Lower lobe of right lung (tissue), 2 donors: Measurements from ENCODE around the gene IKBKE. TPM values are rescaled to one million over a fixed set of nuclear protein-coding genes. Genes with fewer than 3 reads are reported as not detected.
"Not testable (repeated sequence)": the region's sequence is repeated elsewhere in the genome, so short reads cannot be mapped to it uniquely, and the experiment has no call there.

Experiments used
- ATAC-seq, 2 donors: fragments of 200-7000 bp; cut with Tn5 transposase; one replicate each; pipeline ENCODE4 v1.9.1; 2020 to 2022; ENCODE audit warnings: mild to moderate bottlenecking in 2 of 2, moderate library complexity in 2 of 2
- DNase-seq: peaks from one replicate; pipeline ENCODE4 v3.0.0-alpha.2; 2020
- H3K27ac ChIP-seq: fragments of 200-600 bp; one replicate; pipeline ENCODE4 v1.8.0; 2022
- H3K27me3 ChIP-seq: fragments of 200-600 bp; one replicate; pipeline ENCODE4 v1.8.0; 2022; ENCODE audit warnings: low read depth
- H3K36me3 ChIP-seq: fragments of 200-600 bp; one replicate; pipeline ENCODE4 v1.8.0; 2022; ENCODE audit warnings: mild to moderate bottlenecking
- H3K4me1 ChIP-seq: fragments of 200-600 bp; one replicate; pipeline ENCODE4 v1.8.0; 2022
- H3K4me3 ChIP-seq: fragments of 200-600 bp; one replicate; pipeline ENCODE4 v1.8.0; 2022; ENCODE audit warnings: mild to moderate bottlenecking
- H3K9me3 ChIP-seq: fragments of 200-600 bp; one replicate; pipeline ENCODE4 v1.8.0; 2022
- intact Hi-C: fragments of 100-400 bp; cut with DNase I; formaldehyde crosslinking; loops from one replicate; pipeline ENCODE4 v1.11.0; 2022
- total RNA-seq: library from RNA; stranded (reverse); fragmentation: NEBNext Ultra II Directional; extraction: Animal tissue kit (Norgen Biotek cat#: 25700); gene quantifications from one replicate; pipeline ENCODE4 v1.2.1, GENCODE V29; 2021
- TF ChIP-seq, protein P1 (sequence below): fragments of 200-600 bp; IDR thresholded peaks from one replicate; pipeline ENCODE4 v1.8.0; 2022; ENCODE audit warnings: antibody characterized with exemption, mild to moderate bottlenecking
- donor health status: DM: no; HTN: yes; CAD: no; lungs with severe emphysema.

Gene IKBKE
- total RNA-seq, 1 donor from 2014 or later = 12.5 TPM

GRCh38 chr1:206479183-206480125 is 9.2 kb downstream of the IKBKE start:
- intact Hi-C loops = loop anchor here (10.0 kb wide), 1 partner anchor 105 kb away; no protein-coding TSS in a partner anchor
- TF ChIP-seq, protein P1, sequence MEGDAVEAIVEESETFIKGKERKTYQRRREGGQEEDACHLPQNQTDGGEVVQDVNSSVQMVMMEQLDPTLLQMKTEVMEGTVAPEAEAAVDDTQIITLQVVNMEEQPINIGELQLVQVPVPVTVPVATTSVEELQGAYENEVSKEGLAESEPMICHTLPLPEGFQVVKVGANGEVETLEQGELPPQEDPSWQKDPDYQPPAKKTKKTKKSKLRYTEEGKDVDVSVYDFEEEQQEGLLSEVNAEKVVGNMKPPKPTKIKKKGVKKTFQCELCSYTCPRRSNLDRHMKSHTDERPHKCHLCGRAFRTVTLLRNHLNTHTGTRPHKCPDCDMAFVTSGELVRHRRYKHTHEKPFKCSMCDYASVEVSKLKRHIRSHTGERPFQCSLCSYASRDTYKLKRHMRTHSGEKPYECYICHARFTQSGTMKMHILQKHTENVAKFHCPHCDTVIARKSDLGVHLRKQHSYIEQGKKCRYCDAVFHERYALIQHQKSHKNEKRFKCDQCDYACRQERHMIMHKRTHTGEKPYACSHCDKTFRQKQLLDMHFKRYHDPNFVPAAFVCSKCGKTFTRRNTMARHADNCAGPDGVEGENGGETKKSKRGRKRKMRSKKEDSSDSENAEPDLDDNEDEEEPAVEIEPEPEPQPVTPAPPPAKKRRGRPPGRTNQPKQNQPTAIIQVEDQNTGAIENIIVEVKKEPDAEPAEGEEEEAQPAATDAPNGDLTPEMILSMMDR = peak; percentile 80
- Histone ChIP-seq H3K9me3 (no peaks in the 10 kb centered on the region), H3K4me3 (no peak overlapping the region), H3K36me3 (peaks cover 49% of the 10 kb centered on the region), H3K27ac (no peak overlapping the region), H3K4me1 (no peaks in the 10 kb centered on the region), H3K27me3 (no peaks in the 10 kb centered on the region)
- DNase-seq (peak; percentile 75), ATAC-seq (peak; percentile 60 to 70)

DNA sequence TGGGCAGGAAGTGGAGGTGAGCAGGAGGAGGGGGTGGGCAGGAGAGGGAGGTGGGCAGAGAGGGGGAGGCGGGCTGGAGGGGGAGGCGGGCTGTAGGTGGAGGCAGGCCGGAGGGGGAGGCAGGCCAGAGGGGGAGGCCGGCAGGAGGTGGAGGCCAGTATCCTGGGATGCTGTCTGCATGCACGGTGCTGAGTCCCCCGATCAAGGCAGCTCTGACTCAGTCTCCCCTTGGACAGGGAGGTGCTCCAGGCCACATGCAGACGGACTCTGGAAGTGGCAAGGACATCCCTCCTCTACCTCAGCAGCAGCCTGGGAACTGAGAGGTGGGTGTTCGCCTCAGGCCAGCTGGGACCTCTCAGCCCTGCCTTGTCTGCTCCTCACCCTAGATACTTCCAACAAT is 9.9 kb downstream of the IKBKE start:
- peaks cover 51% of the 10 kb centered on the region for H3K36me3 ChIP-seq

DNA sequence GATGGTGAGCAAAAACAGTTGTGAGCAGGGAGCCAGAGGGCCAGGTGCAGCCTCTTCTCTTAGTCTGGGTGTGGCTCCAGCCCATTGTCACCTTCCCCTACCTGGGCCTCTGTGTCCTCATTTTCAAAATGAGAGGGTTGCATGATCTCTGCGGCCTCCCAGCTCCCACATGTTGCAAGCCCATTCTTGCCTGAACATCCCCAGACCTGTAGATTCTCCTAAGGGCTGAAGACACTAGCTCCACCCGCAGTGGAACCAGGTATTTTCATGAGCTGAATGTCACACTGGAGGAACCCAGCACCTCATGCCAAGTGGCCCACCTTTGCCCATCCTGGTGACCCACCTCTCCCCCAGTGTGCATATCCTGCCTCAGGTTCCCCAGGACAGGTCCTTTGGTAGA is 12.3 kb downstream of the IKBKE start:
- peaks cover 6% of the 10 kb centered on the region for H3K4me1 ChIP-seq
- no peaks in the 10 kb centered on the region for H3K27me3 ChIP-seq
- ATAC-seq = no peak
- H3K9me3 ChIP-seq = no peaks in the 10 kb centered on the region
- no peak for DNase-seq
- H3K27ac ChIP-seq = no peak overlapping the region
- TF ChIP-seq, protein P1 = no peak
- H3K36me3 ChIP-seq = peaks cover 43% of the 10 kb centered on the region
- no peak overlapping the region for H3K4me3 ChIP-seq
- intact Hi-C loops = loop anchor here (10.0 kb wide), 1 partner anchor 102 kb away; no protein-coding TSS in a partner anchor

More for the DNA sequence above, 9.9 kb downstream of the IKBKE start:
- no peaks in the 10 kb centered on the region for H3K9me3 ChIP-seq
- no peak overlapping the region for H3K27ac ChIP-seq
- H3K4me3 ChIP-seq = no peak overlapping the region
- H3K4me1 ChIP-seq = no peaks in the 10 kb centered on the region
- no peak for DNase-seq
- no peak for ATAC-seq
- TF ChIP-seq, protein P1 = no peak
- no peaks in the 10 kb centered on the region for H3K27me3 ChIP-seq
- intact Hi-C loops = loop anchor here (10.0 kb wide), 1 partner anchor 105 kb away; no protein-coding TSS in a partner anchor

GRCh38 chr1:206483864-206484263 is 13.6 kb downstream of the IKBKE start:
- DNase-seq = peak; percentile 2
- intact Hi-C loops = loop anchor here (10.0 kb wide), 1 partner anchor 101 kb away; no protein-coding TSS in a partner anchor
- not testable (repeated sequence) for H3K4me3 ChIP-seq, ATAC-seq, H3K27me3 ChIP-seq, H3K27ac ChIP-seq, H3K9me3 ChIP-seq
- Histone ChIP-seq H3K4me1 (peaks cover 11% of the 10 kb centered on the region), H3K36me3 (peaks cover 33% of the 10 kb centered on the region)

DNA sequence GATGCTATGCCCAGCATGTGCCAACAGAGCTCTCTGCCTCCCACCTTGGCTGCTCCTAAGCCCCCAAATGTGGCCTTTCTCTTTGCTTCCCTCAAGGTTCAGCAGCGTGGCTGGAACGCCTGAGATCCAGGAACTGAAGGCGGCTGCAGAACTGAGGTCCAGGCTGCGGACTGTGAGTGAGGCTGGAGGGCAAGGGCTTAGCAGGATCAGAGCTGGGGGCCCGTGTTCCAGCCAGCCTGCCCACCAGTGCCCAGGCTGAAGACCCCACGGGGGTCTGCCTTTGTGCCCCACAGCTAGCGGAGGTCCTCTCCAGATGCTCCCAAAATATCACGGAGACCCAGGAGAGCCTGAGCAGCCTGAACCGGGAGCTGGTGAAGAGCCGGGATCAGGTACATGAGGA is 14.6 kb downstream of the IKBKE start:
- TF ChIP-seq, protein P1 = no peak
- no peaks in the 10 kb centered on the region for H3K27me3 ChIP-seq
- H3K36me3 ChIP-seq = peaks cover 27% of the 10 kb centered on the region
- DNase-seq = peak; percentile 25
- H3K9me3 ChIP-seq = no peaks in the 10 kb centered on the region
- H3K4me1 ChIP-seq = peaks cover 11% of the 10 kb centered on the region
- ATAC-seq = no peak
- intact Hi-C loops = loop anchor here (10.0 kb wide), 1 partner anchor 100 kb away; no protein-coding TSS in a partner anchor
- no peak overlapping the region for H3K27ac ChIP-seq
- H3K4me3 ChIP-seq = no peak overlapping the region
